Measurements from ENCODE around the gene ST7. TPM values are rescaled to one million over a fixed set of nuclear protein-coding genes. Genes with fewer than 3 reads are reported as not detected.

ST7 gene
- total RNA-seq, 3 donors from 2014 or later (not counting 1 experiment from before 2014, with no cell fraction given) = 9.8 to 15.7 (median 12.9) TPM

DNA sequence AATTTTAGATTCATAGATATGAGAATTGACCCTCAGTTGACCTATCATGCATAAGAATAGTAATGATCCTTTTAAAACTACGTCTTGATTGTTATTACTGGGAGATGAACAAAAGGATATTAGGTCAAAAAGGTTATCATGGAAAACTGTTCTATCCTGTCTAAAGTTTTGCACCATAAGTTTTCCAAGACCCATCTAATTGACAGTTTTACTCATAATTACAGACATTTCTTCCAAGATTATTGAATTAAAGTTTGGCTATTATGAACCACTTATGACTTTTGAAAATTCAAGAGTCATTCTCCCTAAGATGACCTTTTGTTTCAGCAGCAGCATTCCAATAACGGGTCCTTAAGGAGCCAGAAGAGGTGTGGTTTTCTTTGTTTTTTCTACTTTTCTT, 225.3 kb downstream of the ST7 start:
- H3K9me3 Mint-ChIP-seq = no peaks in the 10 kb centered on the region
- Histone ChIP-seq H3K27me3 (ENCODE audit: control insufficient read depth, insufficient read depth, low read length) (no peaks in the 10 kb centered on the region), H3K36me3 (ENCODE audit: control insufficient read depth, insufficient read depth, low read length) (no peaks in the 10 kb centered on the region), H3K27ac (ENCODE audit: low read length) (no peak overlapping the region), H3K9me3 (ENCODE audit: control insufficient read depth, insufficient read depth, low read length) (no peaks in the 10 kb centered on the region), H3K4me1 (ENCODE audit: control insufficient read depth, insufficient read depth, low read length) (no peaks in the 10 kb centered on the region), H3K4me3 (ENCODE audit: low read length) (no peak overlapping the region)
- H3K27ac Mint-ChIP-seq = no peak overlapping the region
- TF ChIP-seq, protein P1, sequence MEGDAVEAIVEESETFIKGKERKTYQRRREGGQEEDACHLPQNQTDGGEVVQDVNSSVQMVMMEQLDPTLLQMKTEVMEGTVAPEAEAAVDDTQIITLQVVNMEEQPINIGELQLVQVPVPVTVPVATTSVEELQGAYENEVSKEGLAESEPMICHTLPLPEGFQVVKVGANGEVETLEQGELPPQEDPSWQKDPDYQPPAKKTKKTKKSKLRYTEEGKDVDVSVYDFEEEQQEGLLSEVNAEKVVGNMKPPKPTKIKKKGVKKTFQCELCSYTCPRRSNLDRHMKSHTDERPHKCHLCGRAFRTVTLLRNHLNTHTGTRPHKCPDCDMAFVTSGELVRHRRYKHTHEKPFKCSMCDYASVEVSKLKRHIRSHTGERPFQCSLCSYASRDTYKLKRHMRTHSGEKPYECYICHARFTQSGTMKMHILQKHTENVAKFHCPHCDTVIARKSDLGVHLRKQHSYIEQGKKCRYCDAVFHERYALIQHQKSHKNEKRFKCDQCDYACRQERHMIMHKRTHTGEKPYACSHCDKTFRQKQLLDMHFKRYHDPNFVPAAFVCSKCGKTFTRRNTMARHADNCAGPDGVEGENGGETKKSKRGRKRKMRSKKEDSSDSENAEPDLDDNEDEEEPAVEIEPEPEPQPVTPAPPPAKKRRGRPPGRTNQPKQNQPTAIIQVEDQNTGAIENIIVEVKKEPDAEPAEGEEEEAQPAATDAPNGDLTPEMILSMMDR (IDR thresholded peaks at IDR 0.05) = no peak
- no peaks in the 10 kb centered on the region for H3K4me1 Mint-ChIP-seq
- intact Hi-C loops (cut with micrococcal nuclease) = no loop called here
- WGBS (ENCODE audit: insufficient coverage) = 80% methylated on average over 1 of the region's 2 CpGs
- no peak overlapping the region for H3K4me3 Mint-ChIP-seq
- H3K27me3 Mint-ChIP-seq (ENCODE audit: low read depth in 2 of 2) = no peaks in the 10 kb centered on the region
- DNase-seq (no peak), ATAC-seq (no peak)
- no peaks in the 10 kb centered on the region for H3K36me3 Mint-ChIP-seq

DNA sequence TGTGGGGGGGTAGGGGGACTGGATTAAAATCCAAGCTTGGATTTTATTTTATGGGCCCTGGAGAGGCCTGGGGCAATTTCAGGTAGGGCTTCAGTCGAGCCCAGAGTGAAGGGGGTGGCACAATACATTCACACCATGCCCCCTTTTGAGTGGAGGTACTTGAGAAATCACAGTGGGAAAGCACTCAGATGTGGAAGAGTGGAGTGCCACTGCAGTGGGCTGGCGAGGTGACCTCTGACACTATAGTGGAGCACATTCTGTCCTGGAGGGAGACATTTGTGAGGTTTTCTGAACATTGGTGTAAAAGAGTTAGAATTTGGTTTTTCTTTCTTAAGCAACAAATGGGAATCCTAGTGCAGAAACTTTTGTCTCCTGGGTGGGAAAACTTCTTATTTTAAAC, 226.4 kb downstream of the ST7 start:
- no peaks in the 10 kb centered on the region for H3K9me3 ChIP-seq (ENCODE audit: control insufficient read depth, insufficient read depth, low read length)
- ATAC-seq = no peak
- no peak overlapping the region for H3K27ac ChIP-seq (ENCODE audit: low read length)
- Mint-ChIP-seq H3K4me1 (no peaks in the 10 kb centered on the region), H3K36me3 (no peaks in the 10 kb centered on the region), H3K27me3 (ENCODE audit: low read depth in 2 of 2) (no peaks in the 10 kb centered on the region), H3K9me3 (no peaks in the 10 kb centered on the region), H3K27ac (no peak overlapping the region), H3K4me3 (no peak overlapping the region)
- intact Hi-C loops (cut with micrococcal nuclease) = no loop called here
- TF ChIP-seq, protein P1 (IDR thresholded peaks at IDR 0.05) = no peak
- H3K4me1 ChIP-seq (ENCODE audit: control insufficient read depth, insufficient read depth, low read length) = no peaks in the 10 kb centered on the region
- 100% methylated on average over 1 of the region's 2 CpGs for WGBS (ENCODE audit: insufficient coverage)
- no peak overlapping the region for H3K4me3 ChIP-seq (ENCODE audit: low read length)
- no peaks in the 10 kb centered on the region for H3K27me3 ChIP-seq (ENCODE audit: control insufficient read depth, insufficient read depth, low read length)
- DNase-seq = no peak
- H3K36me3 ChIP-seq (ENCODE audit: control insufficient read depth, insufficient read depth, low read length) = no peaks in the 10 kb centered on the region

DNA sequence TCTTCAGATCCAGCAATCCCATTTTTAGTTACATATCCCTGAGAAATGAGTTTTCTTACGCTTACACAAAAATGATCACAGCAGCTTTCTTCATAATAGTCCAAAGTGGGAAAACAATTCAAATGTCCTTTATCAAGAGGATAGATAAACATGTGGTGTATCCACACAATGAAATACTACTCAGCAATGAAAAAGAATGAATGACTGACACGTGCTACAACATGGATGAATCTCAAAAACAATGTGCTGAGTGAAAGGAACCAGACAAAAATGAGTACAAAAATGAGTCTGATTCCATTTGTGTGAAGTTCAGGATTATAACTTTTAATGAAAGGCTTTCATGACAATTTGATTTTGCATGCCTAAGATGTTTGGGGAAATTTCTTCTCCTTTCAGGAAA, 230.4 kb downstream of the ST7 start:
- Histone ChIP-seq H3K9me3 (ENCODE audit: control insufficient read depth, insufficient read depth, low read length) (no peaks in the 10 kb centered on the region), H3K27me3 (ENCODE audit: control insufficient read depth, insufficient read depth, low read length) (no peaks in the 10 kb centered on the region), H3K27ac (ENCODE audit: low read length) (no peak overlapping the region), H3K4me1 (ENCODE audit: control insufficient read depth, insufficient read depth, low read length) (no peaks in the 10 kb centered on the region), H3K4me3 (ENCODE audit: low read length) (no peak overlapping the region), H3K36me3 (ENCODE audit: control insufficient read depth, insufficient read depth, low read length) (no peaks in the 10 kb centered on the region)
- ATAC-seq = no peak
- WGBS (ENCODE audit: insufficient coverage) = 94% methylated on average over 1 of the region's 2 CpGs
- Mint-ChIP-seq H3K27me3 (ENCODE audit: low read depth in 2 of 2) (no peaks in the 10 kb centered on the region), H3K36me3 (no peaks in the 10 kb centered on the region), H3K27ac (no peak overlapping the region), H3K4me1 (no peaks in the 10 kb centered on the region), H3K9me3 (no peaks in the 10 kb centered on the region), H3K4me3 (no peak overlapping the region)
- TF ChIP-seq, protein P1 (IDR thresholded peaks at IDR 0.05) = no peak
- no peak for DNase-seq
- intact Hi-C loops (cut with micrococcal nuclease) = no loop called here

- no peaks in the 10 kb centered on the region for H3K4me1 Mint-ChIP-seq
- TF ChIP-seq, protein P1 (IDR thresholded peaks at IDR 0.05) = no peak
- 100% methylated on average over 2 of the region's 2 CpGs for WGBS (ENCODE audit: insufficient coverage)
These were observed 231.1 kb downstream of the ST7 start for GRCh38 chr7:117184367-117184766.

More at GRCh38 chr7:117184367-117184766, 231.1 kb downstream of the ST7 start:
- no peaks in the 10 kb centered on the region for H3K36me3 Mint-ChIP-seq
- H3K9me3 Mint-ChIP-seq = no peaks in the 10 kb centered on the region
- Histone ChIP-seq H3K4me3 (ENCODE audit: low read length) (no peak overlapping the region), H3K27me3 (ENCODE audit: control insufficient read depth, insufficient read depth, low read length) (no peaks in the 10 kb centered on the region), H3K4me1 (ENCODE audit: control insufficient read depth, insufficient read depth, low read length) (no peaks in the 10 kb centered on the region), H3K9me3 (ENCODE audit: control insufficient read depth, insufficient read depth, low read length) (no peaks in the 10 kb centered on the region), H3K27ac (ENCODE audit: low read length) (no peak overlapping the region), H3K36me3 (ENCODE audit: control insufficient read depth, insufficient read depth, low read length) (no peaks in the 10 kb centered on the region)
- intact Hi-C loops (cut with micrococcal nuclease) = no loop called here
- peak in 1 of 3 donors; percentile 30 for ATAC-seq
- H3K27me3 Mint-ChIP-seq (ENCODE audit: low read depth in 2 of 2) = no peaks in the 10 kb centered on the region
- H3K27ac Mint-ChIP-seq = no peak overlapping the region
- no peak overlapping the region for H3K4me3 Mint-ChIP-seq
- DNase-seq = no peak

Data from natural killer cell (primary cell).